Measurements from ENCODE around the gene LPIN1.

LPIN1 gene

GRCh38 chr2:11716689-11717321, 29.6 kb upstream of the LPIN1 start:
- Histone ChIP-seq H3K27me3 (ENCODE audit: control insufficient read depth, insufficient read depth, low read length) (no peaks in the 10 kb centered on the region), H3K9me3 (ENCODE audit: control insufficient read depth, insufficient read depth, low read depth, low read length) (no peaks in the 10 kb centered on the region), H3K9ac (ENCODE audit: low read length) (no peak overlapping the region), H3K4me1 (ENCODE audit: control insufficient read depth, insufficient read depth, low read length) (no peaks in the 10 kb centered on the region), H3K4me3 (ENCODE audit: low read depth, low read length) (no peak overlapping the region), H3K36me3 (ENCODE audit: control insufficient read depth, insufficient read depth, low read length) (no peaks in the 10 kb centered on the region), H3K27ac (ENCODE audit: low read depth, low read length) (no peak overlapping the region)

GRCh38 chr2:11717623-11718022, 28.8 kb upstream of the LPIN1 start:
- no peak overlapping the region for H3K4me3 ChIP-seq (ENCODE audit: low read depth, low read length)
- H3K9me3 ChIP-seq (ENCODE audit: control insufficient read depth, insufficient read depth, low read depth, low read length), result no peaks in the 10 kb centered on the region
- no peaks in the 10 kb centered on the region for H3K27me3 ChIP-seq (ENCODE audit: control insufficient read depth, insufficient read depth, low read length)
- H3K36me3 ChIP-seq (ENCODE audit: control insufficient read depth, insufficient read depth, low read length), result no peaks in the 10 kb centered on the region
- H3K27ac ChIP-seq (ENCODE audit: low read depth, low read length), result no peak overlapping the region
- no peaks in the 10 kb centered on the region for H3K4me1 ChIP-seq (ENCODE audit: control insufficient read depth, insufficient read depth, low read length)
- no peak overlapping the region for H3K9ac ChIP-seq (ENCODE audit: low read length)

GRCh38 chr2:11718606-11719005, 27.8 kb upstream of the LPIN1 start:
- H3K4me3 ChIP-seq (ENCODE audit: low read depth, low read length), result no peak overlapping the region
- no peak overlapping the region for H3K9ac ChIP-seq (ENCODE audit: low read length)
- no peaks in the 10 kb centered on the region for H3K9me3 ChIP-seq (ENCODE audit: control insufficient read depth, insufficient read depth, low read depth, low read length)
- no peaks in the 10 kb centered on the region for H3K4me1 ChIP-seq (ENCODE audit: control insufficient read depth, insufficient read depth, low read length)
- no peak overlapping the region for H3K27ac ChIP-seq (ENCODE audit: low read depth, low read length)
- no peaks in the 10 kb centered on the region for H3K36me3 ChIP-seq (ENCODE audit: control insufficient read depth, insufficient read depth, low read length)
- H3K27me3 ChIP-seq (ENCODE audit: control insufficient read depth, insufficient read depth, low read length), result no peaks in the 10 kb centered on the region

GRCh38 chr2:11719230-11719977, 27.0 kb upstream of the LPIN1 start:
- Histone ChIP-seq H3K9ac (ENCODE audit: low read length) (no peak overlapping the region), H3K36me3 (ENCODE audit: control insufficient read depth, insufficient read depth, low read length) (no peaks in the 10 kb centered on the region), H3K27me3 (ENCODE audit: control insufficient read depth, insufficient read depth, low read length) (no peaks in the 10 kb centered on the region), H3K27ac (ENCODE audit: low read depth, low read length) (no peak overlapping the region), H3K4me3 (ENCODE audit: low read depth, low read length) (no peak overlapping the region), H3K9me3 (ENCODE audit: control insufficient read depth, insufficient read depth, low read depth, low read length) (no peaks in the 10 kb centered on the region), H3K4me1 (ENCODE audit: control insufficient read depth, insufficient read depth, low read length) (no peaks in the 10 kb centered on the region; the same call in 1 of the 2 replicates)

- H3K27ac ChIP-seq (ENCODE audit: low read depth, low read length), result no peak overlapping the region
- no peak overlapping the region for H3K4me3 ChIP-seq (ENCODE audit: low read depth, low read length)
- no peaks in the 10 kb centered on the region for H3K36me3 ChIP-seq (ENCODE audit: control insufficient read depth, insufficient read depth, low read length)
- H3K4me1 ChIP-seq (ENCODE audit: control insufficient read depth, insufficient read depth, low read length), result no peaks in the 10 kb centered on the region; the same call in 1 of the 2 replicates
- H3K9me3 ChIP-seq (ENCODE audit: control insufficient read depth, insufficient read depth, low read depth, low read length), result no peaks in the 10 kb centered on the region
- H3K9ac ChIP-seq (ENCODE audit: low read length), result no peak overlapping the region
- H3K27me3 ChIP-seq (ENCODE audit: control insufficient read depth, insufficient read depth, low read length), result no peaks in the 10 kb centered on the region
These were observed 25.7 kb upstream of the LPIN1 start for GRCh38 chr2:11720752-11721151.

- peaks cover 4% of the 10 kb centered on the region; the same call in 1 of the 2 replicates for H3K4me1 ChIP-seq (ENCODE audit: control insufficient read depth, insufficient read depth, low read length)
- H3K27ac ChIP-seq (ENCODE audit: low read depth, low read length), result no peak overlapping the region
- no peaks in the 10 kb centered on the region for H3K27me3 ChIP-seq (ENCODE audit: control insufficient read depth, insufficient read depth, low read length)
- no peak overlapping the region for H3K9ac ChIP-seq (ENCODE audit: low read length)
- H3K36me3 ChIP-seq (ENCODE audit: control insufficient read depth, insufficient read depth, low read length), result no peaks in the 10 kb centered on the region
- H3K4me3 ChIP-seq (ENCODE audit: low read depth, low read length), result no peak overlapping the region
- H3K9me3 ChIP-seq (ENCODE audit: control insufficient read depth, insufficient read depth, low read depth, low read length), result no peaks in the 10 kb centered on the region
These were observed 24.0 kb upstream of the LPIN1 start for GRCh38 chr2:11722292-11723060.

- H3K4me3 ChIP-seq (ENCODE audit: low read depth, low read length), result no peak overlapping the region
- no peaks in the 10 kb centered on the region for H3K36me3 ChIP-seq (ENCODE audit: control insufficient read depth, insufficient read depth, low read length)
- no peak overlapping the region for H3K27ac ChIP-seq (ENCODE audit: low read depth, low read length)
- H3K27me3 ChIP-seq (ENCODE audit: control insufficient read depth, insufficient read depth, low read length), result no peaks in the 10 kb centered on the region
- H3K9ac ChIP-seq (ENCODE audit: low read length), result no peak overlapping the region
- H3K9me3 ChIP-seq (ENCODE audit: control insufficient read depth, insufficient read depth, low read depth, low read length), result no peaks in the 10 kb centered on the region
- H3K4me1 ChIP-seq (ENCODE audit: control insufficient read depth, insufficient read depth, low read length), result peaks cover 4% of the 10 kb centered on the region; the same call in 1 of the 2 replicates
These were observed 23.4 kb upstream of the LPIN1 start for GRCh38 chr2:11723061-11723371.

- no peak overlapping the region for H3K27ac ChIP-seq (ENCODE audit: low read depth, low read length)
These were observed 22.3 kb upstream of the LPIN1 start for GRCh38 chr2:11724151-11724550.

GRCh38 chr2:11726384-11726783, 20.0 kb upstream of the LPIN1 start:
- no peak overlapping the region for H3K4me3 ChIP-seq (ENCODE audit: low read depth, low read length)
- no peaks in the 10 kb centered on the region for H3K36me3 ChIP-seq (ENCODE audit: control insufficient read depth, insufficient read depth, low read length)
- no peak overlapping the region for H3K27ac ChIP-seq (ENCODE audit: low read depth, low read length)
- H3K27me3 ChIP-seq (ENCODE audit: control insufficient read depth, insufficient read depth, low read length), result no peaks in the 10 kb centered on the region
- no peak overlapping the region for H3K9ac ChIP-seq (ENCODE audit: low read length)
- no peaks in the 10 kb centered on the region for H3K9me3 ChIP-seq (ENCODE audit: control insufficient read depth, insufficient read depth, low read depth, low read length)
- peaks cover 4% of the 10 kb centered on the region; the same call in 1 of the 2 replicates for H3K4me1 ChIP-seq (ENCODE audit: control insufficient read depth, insufficient read depth, low read length)

More at GRCh38 chr2:11724151-11724550, 22.3 kb upstream of the LPIN1 start:
- Histone ChIP-seq H3K4me3 (ENCODE audit: low read depth, low read length) (no peak overlapping the region), H3K9me3 (ENCODE audit: control insufficient read depth, insufficient read depth, low read depth, low read length) (no peaks in the 10 kb centered on the region), H3K4me1 (ENCODE audit: control insufficient read depth, insufficient read depth, low read length) (peaks cover 4% of the 10 kb centered on the region; the same call in 1 of the 2 replicates), H3K9ac (ENCODE audit: low read length) (no peak overlapping the region), H3K27me3 (ENCODE audit: control insufficient read depth, insufficient read depth, low read length) (no peaks in the 10 kb centered on the region), H3K36me3 (ENCODE audit: control insufficient read depth, insufficient read depth, low read length) (no peaks in the 10 kb centered on the region)

GRCh38 chr2:11729362-11730212, 16.8 kb upstream of the LPIN1 start:
- Histone ChIP-seq H3K27ac (ENCODE audit: low read depth, low read length) (no peak overlapping the region), H3K36me3 (ENCODE audit: control insufficient read depth, insufficient read depth, low read length) (no peaks in the 10 kb centered on the region), H3K9me3 (ENCODE audit: control insufficient read depth, insufficient read depth, low read depth, low read length) (no peaks in the 10 kb centered on the region), H3K9ac (ENCODE audit: low read length) (no peak overlapping the region), H3K4me3 (ENCODE audit: low read depth, low read length) (no peak overlapping the region), H3K27me3 (ENCODE audit: control insufficient read depth, insufficient read depth, low read length) (no peaks in the 10 kb centered on the region), H3K4me1 (ENCODE audit: control insufficient read depth, insufficient read depth, low read length) (peaks cover 4% of the 10 kb centered on the region; the same call in 1 of the 2 replicates)
